Calu3 (cell line): Measurements from ENCODE around the gene INSYN2B. TPM values are rescaled to one million over a fixed set of nuclear protein-coding genes. Genes with fewer than 3 reads are reported as not detected.

Experiments used
- BruUV-seq: library from RNA; stranded (reverse); fragments of 400-500 nt; replicated peaks from 2 replicates; lab custom pipeline; 2021; lab: Mats Ljungman, UMichigan
- CTCF ChIA-PET: fragments of 300-600 bp; sonication (Branson Sonifier 250); formaldehyde crosslinking; loops from one replicate; lab custom pipeline; 2022; ENCODE audit warnings: antibody characterized with exemption; lab: Charles Lee
- DNase-seq: peaks from one replicate; pipeline ENCODE4 v3.0.0; 2022
- H3K27ac Mint-ChIP-seq: one replicate; pipeline ENCODE4 v1.8.0; 2022; ENCODE audit warnings: mixed read lengths; ENCODE audit not compliant: unreplicated experiment
- H3K27me3 Mint-ChIP-seq: one replicate; pipeline ENCODE4 v1.8.0; 2022; ENCODE audit warnings: mixed read lengths; ENCODE audit not compliant: unreplicated experiment
- H3K36me3 Mint-ChIP-seq: one replicate; pipeline ENCODE4 v1.8.0; 2022; ENCODE audit warnings: mild to moderate bottlenecking, moderate library complexity, mixed read lengths; ENCODE audit not compliant: insufficient read depth, unreplicated experiment
- H3K4me1 Mint-ChIP-seq: one replicate; pipeline ENCODE4 v1.8.0; 2022; ENCODE audit warnings: mild to moderate bottlenecking, low read depth, mixed read lengths; ENCODE audit not compliant: unreplicated experiment
- H3K4me3 Mint-ChIP-seq: one replicate; pipeline ENCODE4 v1.8.0; 2022; ENCODE audit warnings: mild to moderate bottlenecking, low read depth, moderate library complexity, mixed read lengths; ENCODE audit not compliant: unreplicated experiment
- H3K9me3 Mint-ChIP-seq: one replicate; pipeline ENCODE4 v1.8.0; 2022; ENCODE audit warnings: low read depth, mixed read lengths; ENCODE audit not compliant: unreplicated experiment
- intact Hi-C: fragments of 100-400 bp; cut with micrococcal nuclease; formaldehyde crosslinking; loops from one replicate; pipeline ENCODE4 v1.10.0; 2022; ENCODE audit not compliant: unreplicated experiment
- total RNA-seq: library from RNA; stranded (reverse); gene quantifications from 2 replicates; pipeline ENCODE4 v1.2.3, GENCODE V29; 2022
- TF ChIP-seq, protein P1 (sequence below): fragments of 200-600 bp; IDR thresholded peaks from one replicate; pipeline ENCODE4 v1.8.0; 2022; ENCODE audit warnings: antibody characterized with exemption; ENCODE audit not compliant: unreplicated experiment

The INSYN2B gene
- total RNA-seq, 1 experiment from 2014 or later = not detected

DNA sequence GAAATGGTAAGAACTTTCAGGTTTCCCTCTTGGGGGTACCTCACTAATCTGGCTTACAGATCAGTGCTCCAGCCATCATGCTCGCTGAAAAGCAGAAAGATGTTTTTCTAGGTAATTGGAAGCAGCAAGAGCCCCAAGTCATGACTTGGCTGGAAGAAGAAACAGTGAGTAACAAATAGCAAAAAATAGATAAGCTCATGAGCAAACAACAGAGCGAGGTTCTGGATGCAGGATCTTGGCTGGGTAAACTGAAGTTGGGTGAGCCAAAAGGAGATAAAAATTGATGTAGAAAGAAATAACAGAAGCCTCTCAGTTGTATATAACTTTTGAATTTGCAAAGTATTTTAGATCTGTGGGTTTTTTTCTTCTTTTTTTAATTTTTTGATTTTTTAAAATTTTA, 110.1 kb downstream of the INSYN2B start:
- H3K4me3 Mint-ChIP-seq = no peak overlapping the region
- no peak overlapping the region for H3K27ac Mint-ChIP-seq
- H3K36me3 Mint-ChIP-seq = no peaks in the 10 kb centered on the region
- intact Hi-C loops = no loop called here
- H3K27me3 Mint-ChIP-seq = peaks cover 78% of the 10 kb centered on the region
- no TSS peak for BruUV-seq
- H3K9me3 Mint-ChIP-seq = no peaks in the 10 kb centered on the region
- CTCF ChIA-PET = no interaction called here
- no peak for DNase-seq
- TF ChIP-seq, protein P1, sequence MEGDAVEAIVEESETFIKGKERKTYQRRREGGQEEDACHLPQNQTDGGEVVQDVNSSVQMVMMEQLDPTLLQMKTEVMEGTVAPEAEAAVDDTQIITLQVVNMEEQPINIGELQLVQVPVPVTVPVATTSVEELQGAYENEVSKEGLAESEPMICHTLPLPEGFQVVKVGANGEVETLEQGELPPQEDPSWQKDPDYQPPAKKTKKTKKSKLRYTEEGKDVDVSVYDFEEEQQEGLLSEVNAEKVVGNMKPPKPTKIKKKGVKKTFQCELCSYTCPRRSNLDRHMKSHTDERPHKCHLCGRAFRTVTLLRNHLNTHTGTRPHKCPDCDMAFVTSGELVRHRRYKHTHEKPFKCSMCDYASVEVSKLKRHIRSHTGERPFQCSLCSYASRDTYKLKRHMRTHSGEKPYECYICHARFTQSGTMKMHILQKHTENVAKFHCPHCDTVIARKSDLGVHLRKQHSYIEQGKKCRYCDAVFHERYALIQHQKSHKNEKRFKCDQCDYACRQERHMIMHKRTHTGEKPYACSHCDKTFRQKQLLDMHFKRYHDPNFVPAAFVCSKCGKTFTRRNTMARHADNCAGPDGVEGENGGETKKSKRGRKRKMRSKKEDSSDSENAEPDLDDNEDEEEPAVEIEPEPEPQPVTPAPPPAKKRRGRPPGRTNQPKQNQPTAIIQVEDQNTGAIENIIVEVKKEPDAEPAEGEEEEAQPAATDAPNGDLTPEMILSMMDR = no peak
- no peaks in the 10 kb centered on the region for H3K4me1 Mint-ChIP-seq

DNA sequence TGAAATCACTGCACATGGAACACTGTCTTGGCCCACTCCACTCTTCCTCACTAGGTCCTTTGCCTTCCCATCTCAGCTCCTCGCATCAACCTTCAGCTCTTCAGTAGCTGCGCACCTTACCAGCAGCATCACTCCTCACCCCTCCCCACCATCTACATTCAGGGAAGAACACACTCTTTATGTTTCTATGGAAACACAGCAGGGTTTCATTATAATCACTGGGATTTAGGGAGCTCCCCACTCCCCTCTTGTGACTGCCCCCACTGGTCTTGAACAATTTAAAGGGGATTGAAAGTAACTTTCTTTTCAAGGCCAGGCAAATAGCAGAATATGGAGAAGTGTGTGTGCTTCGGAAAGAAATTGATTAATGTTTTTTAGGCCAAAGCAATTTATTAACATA, 111.2 kb downstream of the INSYN2B start:
- H3K36me3 Mint-ChIP-seq = no peaks in the 10 kb centered on the region
- CTCF ChIA-PET = no interaction called here
- H3K4me3 Mint-ChIP-seq = no peak overlapping the region
- TF ChIP-seq, protein P1 = no peak
- peaks cover 75% of the 10 kb centered on the region for H3K27me3 Mint-ChIP-seq
- no peak for DNase-seq
- BruUV-seq = no TSS peak
- H3K27ac Mint-ChIP-seq = no peak overlapping the region
- no peaks in the 10 kb centered on the region for H3K9me3 Mint-ChIP-seq
- intact Hi-C loops = no loop called here
- no peaks in the 10 kb centered on the region for H3K4me1 Mint-ChIP-seq

DNA sequence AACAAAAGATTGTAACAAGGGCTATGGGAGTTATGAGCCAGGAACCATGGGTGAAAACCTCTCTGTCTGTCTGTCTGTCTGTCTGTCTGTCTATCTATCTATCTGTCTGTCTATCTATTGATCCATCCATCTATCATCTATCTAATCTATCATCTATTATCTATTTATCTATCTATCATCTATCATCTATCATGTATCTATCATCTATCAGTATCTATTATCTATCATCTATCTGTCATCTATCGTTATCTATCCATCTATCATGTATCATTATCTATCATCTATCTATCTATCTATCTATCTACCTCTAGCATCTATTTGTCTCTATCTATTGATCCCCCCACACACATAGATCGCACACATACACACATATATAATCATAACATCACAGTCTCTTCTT, 112.9 kb downstream of the INSYN2B start:
- Mint-ChIP-seq H3K36me3 (no peaks in the 10 kb centered on the region), H3K27ac (no peak overlapping the region), H3K9me3 (no peaks in the 10 kb centered on the region), H3K27me3 (peaks cover 70% of the 10 kb centered on the region), H3K4me1 (no peaks in the 10 kb centered on the region), H3K4me3 (no peak overlapping the region)
- intact Hi-C loops = no loop called here
- no peak for DNase-seq
- CTCF ChIA-PET = no interaction called here
- no TSS peak for BruUV-seq
- TF ChIP-seq, protein P1 = no peak

DNA sequence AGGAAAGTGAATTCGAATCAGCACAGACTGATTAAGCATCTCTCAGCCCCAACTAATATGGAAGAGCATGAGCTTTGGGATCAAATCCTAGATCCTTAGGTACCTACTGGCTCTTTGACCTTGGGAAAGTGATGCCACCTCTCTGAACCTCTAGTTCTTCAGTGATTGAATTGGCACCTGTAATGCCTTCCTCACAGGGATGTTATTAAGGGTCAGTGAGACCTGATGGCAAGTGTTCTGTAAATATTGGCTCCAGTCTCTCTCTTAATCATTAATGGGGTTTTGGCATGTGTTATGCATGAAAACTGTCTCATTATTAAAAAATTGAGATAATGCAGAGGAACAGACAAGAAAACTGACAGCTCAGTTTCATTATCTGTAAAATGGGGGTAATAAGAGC, 115.8 kb downstream of the INSYN2B start:
- H3K4me3 Mint-ChIP-seq = no peak overlapping the region
- TF ChIP-seq, protein P1 = no peak

More for the DNA sequence above, 115.8 kb downstream of the INSYN2B start:
- no peak overlapping the region for H3K27ac Mint-ChIP-seq
- DNase-seq = no peak
- intact Hi-C loops = no loop called here
- BruUV-seq = no TSS peak
- no peaks in the 10 kb centered on the region for H3K4me1 Mint-ChIP-seq
- peaks cover 74% of the 10 kb centered on the region for H3K27me3 Mint-ChIP-seq
- H3K36me3 Mint-ChIP-seq = no peaks in the 10 kb centered on the region
- CTCF ChIA-PET = no interaction called here
- no peaks in the 10 kb centered on the region for H3K9me3 Mint-ChIP-seq
